NCI-H1092 (cell line): ENCODE results near the gene PROM1.

Experiments used
- DNase-seq: peaks from one replicate; lab custom pipeline; 2025; lab: John Stamatoyannopoulos, UW

PROM1 gene

DNA sequence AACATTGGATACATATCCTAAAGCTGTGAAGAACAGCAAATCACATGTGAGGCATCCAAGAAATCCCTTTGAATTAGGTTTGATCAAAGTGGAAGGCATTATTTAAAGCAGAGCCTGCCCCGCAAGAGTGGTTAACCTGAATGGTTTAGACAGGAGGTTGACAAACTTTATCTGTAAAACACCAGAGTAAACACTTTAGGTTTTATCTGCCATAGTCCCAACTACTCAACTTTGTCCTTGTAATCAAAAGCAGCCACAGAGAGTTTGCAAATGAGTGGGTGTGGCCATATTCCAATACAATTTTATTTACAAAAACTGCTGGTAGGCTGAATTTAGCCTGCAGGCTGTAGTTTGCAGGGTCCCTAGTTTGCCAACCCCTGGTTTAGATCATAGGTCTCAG, 95.6 kb downstream of the PROM1 start:
- no peak for DNase-seq

DNA sequence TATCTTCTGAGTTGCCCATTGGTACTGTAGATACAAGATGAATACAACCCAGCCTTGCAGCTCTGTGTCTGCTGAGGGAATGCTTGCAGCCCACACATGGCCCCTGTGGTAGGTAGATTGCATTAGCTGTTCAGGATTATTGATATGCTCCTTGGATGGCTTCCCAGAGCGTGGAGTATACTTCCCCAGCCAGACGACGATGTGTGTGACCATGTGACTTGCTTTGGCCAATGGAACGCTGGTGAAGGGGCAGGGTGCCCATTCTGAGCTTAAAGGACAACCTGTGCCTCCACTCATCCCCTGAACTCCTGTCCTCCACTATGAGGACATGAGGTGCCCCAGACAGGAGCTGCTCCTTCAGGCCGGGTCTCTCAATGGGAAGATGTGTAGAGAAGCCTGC, 96.9 kb downstream of the PROM1 start:
- DNase-seq: no peak

DNA sequence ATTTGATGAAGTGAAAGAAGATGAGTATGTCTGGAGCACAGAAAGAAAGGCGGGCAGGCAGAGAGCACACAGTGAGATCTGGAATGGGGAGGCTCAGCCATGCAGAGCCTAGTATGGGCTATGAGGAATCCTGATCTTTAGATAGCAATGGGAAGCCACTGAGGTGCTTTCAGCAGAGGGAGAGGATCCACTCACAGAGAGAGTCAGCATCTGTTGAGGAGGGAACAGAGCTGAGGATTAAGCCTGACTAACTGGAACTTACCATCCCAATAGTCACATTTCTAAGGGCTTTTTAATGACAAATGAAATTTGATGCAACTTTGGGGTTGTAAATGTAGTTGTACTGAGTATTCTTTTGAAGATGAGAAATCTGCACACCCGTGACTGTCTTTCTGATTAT, 100.2 kb downstream of the PROM1 start:
- DNase-seq: no peak

DNA sequence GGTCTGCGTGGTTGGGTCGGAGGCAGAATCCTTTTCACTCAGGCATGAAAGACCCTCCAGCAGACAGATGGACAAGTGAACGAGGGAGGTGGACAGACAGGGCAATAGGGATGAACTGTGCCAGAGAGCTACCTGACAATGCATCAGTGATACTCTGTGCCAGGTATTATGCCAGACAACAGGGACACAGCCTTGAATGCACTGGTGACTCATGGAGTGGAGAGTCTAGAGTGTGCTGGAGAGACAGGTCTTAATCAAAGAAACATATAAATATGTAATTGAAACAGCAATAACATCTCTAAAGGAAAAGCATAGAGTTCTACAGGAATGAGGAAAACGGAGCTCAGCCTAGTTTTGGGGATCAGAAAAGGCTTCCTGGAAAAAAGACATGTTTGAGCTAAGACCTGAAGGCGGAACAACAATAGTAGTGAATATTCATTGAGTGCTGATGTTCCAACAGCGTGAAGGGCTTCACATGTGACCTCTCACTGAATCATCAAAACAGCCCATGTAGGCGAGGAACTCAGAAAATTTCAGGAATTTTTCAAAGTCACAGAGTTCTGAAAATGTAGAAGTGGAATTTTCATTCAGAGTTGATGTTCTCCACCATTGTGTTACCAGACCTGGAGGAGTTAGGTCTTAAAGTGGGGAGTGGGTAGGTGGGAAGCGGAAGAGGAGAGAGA, 100.8 kb downstream of the PROM1 start:
- no peak for DNase-seq

DNA sequence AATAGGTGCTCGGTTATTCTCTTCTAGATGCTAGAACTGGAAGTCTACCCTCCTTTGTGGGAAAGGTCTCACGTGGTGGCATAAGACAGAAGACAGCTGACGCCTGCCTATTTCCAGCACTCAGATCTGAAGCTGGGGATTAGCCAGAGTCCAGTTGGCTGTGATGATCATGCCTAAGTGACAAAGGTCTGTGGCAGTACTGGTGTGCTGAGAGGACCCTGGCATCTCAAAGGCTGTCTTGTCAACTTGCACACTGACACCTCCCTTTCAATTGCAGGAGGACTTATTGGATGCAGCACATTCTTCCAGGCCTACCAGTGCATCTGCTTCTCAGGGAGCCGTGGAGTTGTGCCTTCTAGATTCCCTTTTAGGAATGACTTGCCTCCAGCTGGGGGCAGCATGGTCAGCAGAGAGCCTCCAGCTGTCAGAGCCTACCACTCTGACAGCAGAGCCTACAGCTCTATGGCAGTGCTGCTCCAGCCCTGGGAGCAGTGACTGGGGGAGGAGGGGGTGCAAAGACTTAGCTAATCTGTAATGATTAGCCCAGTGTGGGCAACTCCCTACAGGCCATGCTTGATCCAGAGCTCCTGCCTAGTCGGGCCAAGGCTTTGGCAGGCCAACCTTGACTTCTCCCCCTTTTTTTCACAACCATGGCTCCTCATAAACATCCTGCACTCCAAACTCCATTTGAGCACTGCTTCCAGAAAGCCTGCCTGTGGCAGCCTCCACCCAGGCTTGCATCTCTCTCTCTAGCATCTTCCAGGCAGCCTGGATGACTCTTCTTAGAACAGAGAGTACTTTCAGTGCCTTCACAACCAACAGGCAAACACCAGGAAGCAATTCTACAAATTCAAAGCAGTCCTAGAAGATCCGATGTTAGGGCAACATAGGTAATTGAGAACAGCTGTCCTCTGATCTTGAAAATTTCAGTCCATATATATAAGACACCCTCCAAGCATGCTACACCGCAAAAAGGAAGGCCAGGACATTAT, 107.1 kb downstream of the PROM1 start:
- no peak for DNase-seq

DNA sequence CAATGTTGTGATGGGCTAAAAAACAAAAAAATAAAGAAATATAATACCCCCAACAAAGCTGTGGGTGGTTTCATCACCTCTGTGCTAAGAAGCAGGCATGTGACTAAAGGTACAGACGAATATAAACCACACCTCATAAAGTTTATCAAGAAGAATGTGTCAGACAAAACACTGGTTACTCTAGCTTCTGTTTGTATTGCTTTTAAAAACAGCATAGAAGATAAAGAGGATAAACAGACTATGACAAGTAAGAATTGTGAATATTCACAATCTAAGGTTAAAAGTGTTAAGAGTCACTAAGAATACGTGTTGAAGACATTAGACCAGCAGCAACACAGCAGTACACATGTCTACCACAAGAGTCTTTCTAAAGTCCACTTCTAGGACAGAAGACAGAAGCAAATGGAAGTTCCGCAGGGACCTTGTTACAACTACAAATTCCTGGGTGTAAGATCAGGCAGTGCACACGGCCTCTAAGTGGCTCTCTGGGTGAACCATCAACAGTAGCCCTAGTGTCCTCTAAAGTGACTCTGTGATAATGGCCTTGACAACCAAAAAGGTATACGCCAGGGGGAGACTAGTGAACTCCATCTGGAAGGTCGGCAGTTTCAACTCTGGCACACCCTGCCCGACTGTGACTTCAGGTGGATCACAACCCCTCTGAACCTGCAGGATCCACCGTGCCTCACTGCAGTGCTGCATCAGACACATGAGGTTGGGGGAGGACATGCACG, 112.6 kb downstream of the PROM1 start:
- DNase-seq: no peak

DNA sequence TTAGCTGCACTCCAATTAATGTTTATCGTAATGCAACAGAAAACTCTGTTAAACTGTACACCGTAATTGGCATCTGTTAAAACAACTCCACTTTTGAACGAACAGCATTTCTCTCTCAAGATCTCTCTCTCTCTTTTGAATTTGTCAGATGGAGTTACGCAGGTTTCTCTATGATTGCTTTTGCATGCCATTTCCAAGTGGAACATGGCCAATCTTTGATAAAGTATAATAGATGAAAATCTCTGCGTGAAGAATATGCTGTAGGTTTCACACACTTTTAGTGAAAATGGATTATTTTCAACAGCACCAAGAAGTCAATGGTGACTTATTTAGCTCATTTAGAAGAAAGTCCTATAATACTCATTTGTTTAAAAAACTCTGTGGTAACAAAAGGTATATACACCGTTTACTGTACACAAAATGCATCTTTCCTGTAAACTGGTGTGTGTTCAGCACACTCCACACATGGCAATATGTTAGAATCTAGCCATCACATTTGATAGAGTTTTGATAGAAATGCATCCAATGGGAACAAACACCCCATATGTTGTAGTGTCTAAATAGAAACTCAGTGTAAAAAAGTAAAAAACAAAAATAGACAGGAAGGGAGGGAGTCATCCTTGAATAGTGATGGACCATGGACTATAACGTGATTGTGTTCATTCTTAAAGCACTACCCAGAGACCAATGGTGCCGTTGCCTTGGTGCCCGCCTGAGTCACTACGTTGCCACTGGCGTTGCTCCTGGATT, 115.1 kb downstream of the PROM1 start:
- DNase-seq: no peak

DNA sequence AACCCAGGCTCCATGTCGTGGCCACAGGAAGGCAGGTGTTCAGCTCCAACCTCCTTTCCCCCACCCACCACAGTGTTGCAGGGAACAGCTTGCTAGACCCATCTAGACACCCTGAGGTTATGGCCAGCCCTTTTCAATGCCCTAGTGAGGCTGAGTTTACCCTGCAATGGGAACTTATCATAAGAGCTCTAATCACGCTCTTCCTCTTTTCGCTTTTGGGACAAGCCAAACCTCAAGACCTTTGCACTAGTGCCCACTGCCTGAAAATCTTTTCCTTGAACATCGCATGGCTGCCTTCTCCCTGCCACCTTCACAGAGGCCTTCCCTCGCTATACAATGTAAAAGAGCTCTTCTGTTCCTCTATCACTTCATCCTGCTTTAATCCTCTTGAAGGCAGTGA, 118.5 kb downstream of the PROM1 start:
- no peak for DNase-seq

DNA sequence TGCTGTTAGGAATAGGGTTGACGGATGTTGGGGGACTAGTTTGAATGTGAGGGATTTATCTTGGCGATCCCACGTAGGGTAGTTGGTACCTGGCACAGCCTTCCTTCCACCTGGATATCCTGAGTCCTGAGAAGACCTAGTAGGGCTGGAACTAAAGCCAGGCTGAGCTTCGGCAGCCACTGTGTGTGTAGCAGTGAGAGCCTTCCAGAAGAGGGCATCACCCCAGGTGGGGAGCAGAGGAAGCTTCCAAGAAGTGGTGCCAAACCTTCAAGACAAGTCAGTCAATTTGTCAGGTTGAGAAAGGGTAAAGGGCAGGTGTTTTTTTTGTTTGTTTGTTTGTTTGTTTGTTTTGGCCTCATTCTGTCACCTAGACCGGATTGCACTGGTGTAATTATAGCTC, 119.7 kb downstream of the PROM1 start:
- DNase-seq: no peak

DNA sequence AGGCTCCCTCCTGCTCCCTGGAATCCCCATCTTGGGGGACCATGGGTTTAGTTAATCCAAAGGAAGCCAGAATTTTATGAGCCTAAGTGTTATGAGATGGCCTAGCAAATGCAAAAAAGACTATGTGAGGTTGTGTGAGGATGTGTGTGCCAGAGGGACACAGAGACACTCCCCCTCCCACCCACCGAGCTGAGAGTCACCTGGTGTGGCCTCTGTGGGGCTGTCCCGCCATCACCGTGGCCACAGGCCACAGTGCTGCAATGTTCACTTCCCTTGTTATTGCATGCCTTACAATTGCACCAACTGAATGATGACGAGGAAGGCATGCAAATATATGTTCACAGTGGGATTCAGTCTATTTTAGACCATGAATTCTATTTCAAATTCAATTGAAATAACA, 120.2 kb downstream of the PROM1 start:
- DNase-seq: no peak

DNA sequence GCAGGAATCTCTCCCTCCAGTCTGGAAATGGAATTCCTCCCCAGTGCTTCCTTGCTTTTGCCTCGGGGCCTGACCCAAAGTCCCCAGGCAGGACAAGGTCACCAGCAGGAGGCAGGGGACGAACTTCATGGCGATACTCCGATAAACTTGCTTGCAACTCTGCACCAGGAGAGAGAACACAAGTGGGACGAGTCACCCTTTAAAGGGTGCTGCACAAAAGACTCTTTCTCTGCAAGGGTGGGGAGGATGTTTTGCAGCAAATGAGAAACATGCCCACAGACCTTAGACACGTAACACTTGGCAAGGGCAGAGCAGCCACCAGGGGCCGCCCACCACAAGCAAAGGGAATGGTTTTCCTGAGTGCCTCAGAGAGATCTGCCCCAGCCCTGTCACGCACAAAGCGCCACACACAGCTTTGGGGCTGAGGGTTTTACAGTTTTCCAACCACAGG, 120.8 kb downstream of the PROM1 start, which contains the start of gene FGFBP2:
Gene FGFBP2, minus strand, starts transcription at position 175 of the 451 bp plus-strand sequence. Its CDS starts 46 bp downstream, at position 129.
- DNase-seq: peak; percentile 34

DNA sequence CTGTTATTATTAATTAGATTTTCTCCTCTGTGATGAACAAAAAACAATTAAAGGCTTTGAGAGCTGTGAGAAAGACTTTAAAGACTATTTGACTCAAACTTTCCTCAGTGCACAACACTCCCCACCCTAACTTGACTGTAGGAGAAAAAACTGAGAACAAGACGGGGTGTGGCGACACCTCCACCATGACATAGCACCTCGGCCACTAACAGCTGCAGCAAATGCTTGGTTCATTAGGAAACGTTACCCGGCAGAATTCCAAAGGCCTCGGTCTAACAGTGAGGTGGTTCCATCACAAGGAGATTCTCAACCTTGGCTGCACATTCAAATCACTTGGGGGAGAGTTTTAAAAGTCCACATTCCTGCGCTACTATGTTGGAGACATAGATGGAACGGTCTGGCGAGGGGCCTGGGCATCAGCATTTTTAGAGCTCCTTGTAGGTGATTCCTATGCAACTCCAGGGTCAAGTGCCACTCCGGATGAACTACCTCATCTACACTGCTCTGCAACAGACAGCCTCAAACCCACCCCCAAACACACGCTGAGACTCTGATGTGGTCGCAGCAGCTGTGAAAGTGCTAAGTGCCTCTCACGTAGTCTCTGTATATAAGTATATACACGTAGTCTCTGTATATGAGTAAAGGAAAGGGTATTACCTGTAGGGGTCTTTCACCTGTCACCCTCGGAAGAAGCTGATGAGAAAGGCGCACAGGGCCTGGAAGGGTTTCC, 121.9 kb downstream of the PROM1 start:
- DNase-seq: no peak

DNA sequence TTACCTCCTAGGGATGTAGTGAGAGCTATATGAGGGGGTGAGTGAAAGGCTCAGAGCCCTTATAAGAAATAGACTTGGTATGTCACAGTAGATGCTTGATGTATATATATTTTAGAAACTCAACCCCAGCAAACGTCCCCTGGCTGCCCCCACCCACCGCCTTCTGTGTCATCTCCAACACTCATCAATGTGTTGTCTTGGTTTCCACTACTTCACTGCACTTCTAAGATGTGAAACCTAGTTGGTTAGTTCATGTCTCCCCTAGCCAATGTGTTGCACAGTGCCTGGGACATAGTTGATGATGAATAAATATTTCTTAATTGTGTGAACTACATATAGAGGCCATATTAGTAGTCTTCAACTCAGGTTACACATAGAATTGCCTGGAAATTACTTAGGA, 125.3 kb downstream of the PROM1 start:
- DNase-seq: no peak

DNA sequence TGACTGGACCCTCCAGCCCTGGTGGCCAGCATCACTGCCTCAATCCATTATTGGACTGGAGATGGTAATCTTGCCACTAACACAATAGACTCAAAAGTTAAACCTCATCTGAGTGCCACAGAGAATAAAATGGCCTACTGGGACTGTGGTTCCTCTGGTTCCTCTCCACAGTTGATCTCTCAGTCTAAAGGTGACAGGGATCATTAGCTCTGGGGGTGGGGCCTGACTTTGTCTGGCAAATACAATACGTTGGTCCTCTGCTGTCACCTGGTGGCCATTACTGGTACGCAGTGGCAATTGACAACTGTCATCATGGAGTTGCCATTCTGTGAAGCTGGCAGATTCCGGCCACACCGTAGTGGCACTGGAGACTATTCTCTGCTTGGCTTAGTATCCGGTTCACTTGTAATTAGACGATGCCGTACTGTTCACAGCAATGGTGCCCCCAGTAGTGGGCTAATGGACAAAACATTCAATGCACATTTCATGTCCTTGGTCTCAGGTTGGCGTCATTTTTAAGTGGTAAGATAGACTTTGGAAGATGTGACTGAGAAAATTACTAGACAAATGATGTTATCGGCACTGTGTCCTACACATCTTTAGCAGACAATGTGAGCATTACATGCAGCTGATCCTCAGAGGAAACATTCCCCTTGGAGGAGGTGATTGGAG, 127.5 kb downstream of the PROM1 start:
- DNase-seq: peak; percentile 63

DNA sequence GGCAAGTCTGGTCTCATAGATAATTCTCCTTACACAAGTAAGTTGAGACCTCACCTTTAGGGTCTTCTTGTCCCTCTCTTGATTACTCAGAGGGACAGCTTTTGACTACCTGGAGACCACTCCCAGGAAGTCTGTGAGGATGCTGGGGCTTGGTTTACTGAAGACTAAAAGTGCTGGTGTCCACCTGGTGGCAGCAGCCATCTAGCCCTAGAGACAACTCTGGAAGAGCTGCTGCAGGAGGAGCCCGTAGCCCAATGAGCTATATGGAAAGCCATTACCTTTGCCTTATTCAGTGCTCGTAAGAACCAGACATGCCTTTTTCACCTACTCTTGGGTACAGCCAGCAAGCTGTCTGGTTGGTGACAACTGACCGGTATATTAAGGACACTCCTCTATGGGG, 128.2 kb downstream of the PROM1 start:
- no peak for DNase-seq

DNA sequence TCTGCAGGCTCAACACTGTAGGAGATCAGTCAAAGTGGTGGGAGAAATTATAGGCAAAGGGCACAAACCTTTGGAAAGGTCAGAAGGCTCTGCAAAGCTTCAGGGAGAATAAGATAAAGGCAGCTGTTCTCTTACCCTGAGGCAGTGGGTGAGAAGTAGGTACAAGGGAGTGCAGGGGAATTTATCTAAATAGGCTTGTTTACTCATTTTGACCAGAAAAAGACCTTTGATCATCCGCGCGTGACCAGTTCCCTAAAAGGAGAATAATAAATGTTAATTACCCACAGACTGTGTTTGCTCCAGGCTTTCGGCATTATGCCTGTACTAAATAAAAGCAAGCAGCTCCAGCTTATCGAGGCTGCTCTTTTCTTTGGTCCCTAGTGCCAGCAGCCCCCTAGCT, 130.2 kb downstream of the PROM1 start:
- no peak for DNase-seq

DNA sequence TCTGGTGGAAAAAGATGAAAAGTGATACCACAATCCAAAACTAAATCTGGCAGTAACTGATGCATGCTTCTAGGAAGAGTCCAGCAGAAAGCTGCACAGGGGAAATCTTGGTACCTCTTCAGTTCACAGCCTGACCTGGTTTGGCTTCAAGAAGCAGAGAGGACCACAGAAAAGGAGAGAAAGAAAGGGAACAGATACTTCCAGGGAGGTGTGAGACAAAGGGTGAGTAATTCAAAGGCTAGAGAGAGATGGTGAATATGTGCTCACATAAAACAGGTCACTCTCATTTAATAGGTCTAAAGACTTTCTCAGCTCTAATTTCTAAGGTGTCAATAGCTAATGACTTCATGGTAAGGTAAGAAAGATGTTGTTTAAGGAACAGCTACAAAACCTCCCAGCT, 132.0 kb downstream of the PROM1 start:
- no peak for DNase-seq

DNA sequence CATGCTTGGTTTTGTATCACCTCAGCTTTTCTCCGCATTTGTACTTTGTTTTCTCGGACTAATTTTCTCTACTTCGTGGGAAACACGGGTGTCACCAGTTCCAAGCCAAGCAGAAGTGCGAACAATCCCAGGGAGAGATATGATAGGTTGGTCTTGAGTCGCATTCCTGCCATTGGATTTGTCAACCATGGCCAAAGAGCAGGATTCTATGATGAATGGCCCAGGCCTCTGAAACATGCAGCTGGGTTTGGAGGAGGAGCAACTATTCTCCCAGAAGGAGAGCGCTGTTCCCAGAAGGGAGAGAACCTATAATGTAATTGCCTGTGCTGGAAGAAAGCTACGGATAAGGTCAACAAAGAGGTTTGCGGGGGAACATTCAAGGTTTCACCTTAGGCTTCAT, 135.0 kb downstream of the PROM1 start:
- DNase-seq: no peak

DNA sequence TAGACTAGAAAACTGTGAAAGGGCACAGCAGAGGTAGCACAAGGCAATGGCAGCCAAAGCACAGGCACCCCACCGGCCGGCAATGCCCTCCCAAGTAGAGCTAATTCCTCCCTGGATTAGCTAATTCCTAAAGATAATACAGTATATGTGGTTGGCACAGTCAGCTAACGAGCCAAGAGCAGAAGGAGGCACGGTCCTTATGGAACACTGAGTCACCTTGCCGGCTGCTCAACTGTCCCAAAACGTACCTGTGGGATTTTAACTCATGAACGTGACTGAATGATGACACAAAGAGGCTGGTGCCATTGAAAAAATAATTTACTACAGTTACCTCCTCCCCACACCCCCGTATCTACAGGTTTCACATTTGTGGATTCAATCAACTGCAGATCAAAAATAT, 136.1 kb downstream of the PROM1 start:
- no peak for DNase-seq

DNA sequence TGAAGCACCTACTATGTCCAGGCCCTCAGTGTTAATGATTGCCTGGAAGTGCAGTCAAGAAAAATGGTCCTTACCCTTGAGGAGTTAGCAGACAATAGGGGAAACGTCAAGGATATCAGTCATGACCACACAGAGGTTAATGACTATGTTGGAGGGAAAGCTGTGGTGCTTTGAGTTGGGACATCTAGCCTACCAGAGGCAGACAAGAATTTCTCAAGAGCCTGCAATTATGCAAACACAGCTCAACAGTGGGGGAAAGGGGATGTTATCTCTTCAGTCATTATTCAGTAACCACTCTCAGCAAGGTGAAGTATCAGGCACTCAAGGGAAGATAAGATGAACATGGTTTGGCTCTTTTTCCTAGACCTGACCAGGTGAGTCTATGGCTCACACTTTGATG, 138.3 kb downstream of the PROM1 start:
- no peak for DNase-seq
